CD4-positive, CD25-positive, alpha-beta regulatory T cell (primary cell): Measurements from ENCODE around the gene SLC47A1. TPM values are rescaled to one million over a fixed set of nuclear protein-coding genes. Genes with fewer than 3 reads are reported as not detected.

ENCODE experiments used
- ATAC-seq, 2 donors: fragments of 150-1000 bp; cut with Tn5 transposase; one replicate each; pipeline ENCODE4 v1.10.0; 2021; ENCODE audit warnings: low read depth in 2 of 2, moderate number of reproducible peaks in 2 of 2, moderate library complexity in 1 of 2
- DNase-seq, 3 donors: peaks; one replicate each; pipeline versions ENCODE4 v3.0.0 to v3.0.0-alpha.2; 2012 to 2022; ENCODE audit warnings: mixed read lengths in 1 of 3
- H3K27ac ChIP-seq: one replicate; pipeline ENCODE4 v1.7.0; 2013; ENCODE audit warnings: mild to moderate bottlenecking, low read length; ENCODE audit not compliant: insufficient read depth, poor library complexity, severe bottlenecking
- H3K27me3 ChIP-seq: one replicate; pipeline ENCODE4 v1.7.0; 2013; ENCODE audit warnings: low read length; ENCODE audit not compliant: control insufficient read depth, insufficient read depth
- H3K36me3 ChIP-seq: one replicate; pipeline ENCODE4 v1.7.0; 2013; ENCODE audit warnings: mild to moderate bottlenecking, low read length, moderate library complexity; ENCODE audit not compliant: control insufficient read depth, insufficient read depth
- H3K4me1 ChIP-seq: 2 replicates; pipeline ENCODE4 v1.7.0; 2013; ENCODE audit warnings: mild to moderate bottlenecking, low read length; ENCODE audit not compliant: insufficient read depth, control insufficient read depth, poor library complexity, severe bottlenecking
- H3K4me3 ChIP-seq: one replicate; pipeline ENCODE4 v1.7.0; 2013; ENCODE audit warnings: low read depth, mild to moderate bottlenecking, low read length, moderate library complexity
- H3K9me3 ChIP-seq, 2 experiments: 1 replicate in 1 of 2; 2 replicates in 1 of 2; pipeline ENCODE4 v1.7.0; 2013; ENCODE audit warnings: low read length in 2 of 2, mild to moderate bottlenecking in 1 of 2, moderate library complexity in 1 of 2; ENCODE audit not compliant: control insufficient read depth in 2 of 2
- H3K27ac Mint-ChIP-seq, 3 donors: one replicate each; pipeline ENCODE4 v1.8.0; 2020 to 2022; ENCODE audit warnings: mild to moderate bottlenecking in 3 of 3, mixed read lengths in 3 of 3, moderate library complexity in 2 of 3
- H3K27me3 Mint-ChIP-seq: one replicate; pipeline ENCODE4 v1.8.0; 2022; ENCODE audit warnings: mild to moderate bottlenecking, mixed read lengths
- H3K36me3 Mint-ChIP-seq: one replicate; pipeline ENCODE4 v1.8.0; 2020; ENCODE audit warnings: mixed read lengths
- H3K4me1 Mint-ChIP-seq, 4 donors: one replicate each; pipeline ENCODE4 v1.8.0; 2020 to 2022; ENCODE audit warnings: mixed read lengths in 4 of 4, mild to moderate bottlenecking in 1 of 4
- H3K4me3 Mint-ChIP-seq, 4 donors: one replicate each; pipeline ENCODE4 v1.8.0; 2020 to 2022; ENCODE audit warnings: mild to moderate bottlenecking in 4 of 4, mixed read lengths in 4 of 4, moderate library complexity in 3 of 4
- H3K9me3 Mint-ChIP-seq, 7 donors: one replicate each; pipeline ENCODE4 v1.8.0; 2020 to 2022; ENCODE audit warnings: mixed read lengths in 7 of 7, mild to moderate bottlenecking in 3 of 7, moderate library complexity in 2 of 7
- polyA plus RNA-seq, 4 donors: library from polyadenylated mRNA; unstranded; fragments of 300-500 nt; fragmentation: Illumina TruSeq; gene quantifications; one replicate each; pipeline ENCODE4 v1.2.3, GENCODE V29; 2021
- total RNA-seq: library from RNA; stranded (reverse); gene quantifications from one replicate; pipeline ENCODE4 v1.2.3, GENCODE V29; 2022

Gene SLC47A1
- total and polyA plus RNA-seq, 5 donors from 2014 or later, result 1.0 TPM; not detected in 4

- ATAC-seq, result no peak
- no peaks in the 10 kb centered on the region for H3K4me1 ChIP-seq
- Mint-ChIP-seq H3K27ac (no peak overlapping the region), H3K9me3 (no peaks in the 10 kb centered on the region), H3K4me1 (peaks cover 0 to 3% (median under 1%) of the 10 kb centered on the region in 4 donors), H3K27me3 (peaks cover 9% of the 10 kb centered on the region), H3K4me3 (no peak overlapping the region), H3K36me3 (no peaks in the 10 kb centered on the region)
- no peaks in the 10 kb centered on the region for H3K36me3 ChIP-seq
- H3K9me3 ChIP-seq, result no peaks in the 10 kb centered on the region
- DNase-seq, result no peak
- no peaks in the 10 kb centered on the region for H3K27me3 ChIP-seq
- no peak overlapping the region for H3K27ac ChIP-seq
- no peak overlapping the region for H3K4me3 ChIP-seq
Measured at GRCh38 chr17:19539841-19540311, 6.2 kb downstream of the SLC47A1 start.

GRCh38 chr17:19540706-19541370 is 7.2 kb downstream of the SLC47A1 start:
- Mint-ChIP-seq H3K4me1 (peaks cover 0 to 3% (median under 1%) of the 10 kb centered on the region in 4 donors), H3K27me3 (peaks cover 5% of the 10 kb centered on the region), H3K36me3 (no peaks in the 10 kb centered on the region), H3K4me3 (no peak overlapping the region), H3K27ac (no peak overlapping the region), H3K9me3 (no peaks in the 10 kb centered on the region)
- Histone ChIP-seq H3K9me3 (no peaks in the 10 kb centered on the region), H3K27ac (no peak overlapping the region), H3K4me1 (no peaks in the 10 kb centered on the region), H3K4me3 (no peak overlapping the region), H3K27me3 (no peaks in the 10 kb centered on the region), H3K36me3 (no peaks in the 10 kb centered on the region)
- ATAC-seq, result no peak
- no peak for DNase-seq

GRCh38 chr17:19541445-19541844 is 7.8 kb downstream of the SLC47A1 start:
- Mint-ChIP-seq H3K36me3 (no peaks in the 10 kb centered on the region), H3K4me1 (peaks cover 0 to 2% (median under 1%) of the 10 kb centered on the region in 4 donors), H3K4me3 (no peak overlapping the region)

GRCh38 chr17:19542247-19542646 is 8.6 kb downstream of the SLC47A1 start:
- Histone ChIP-seq H3K27ac (no peak overlapping the region), H3K4me1 (no peaks in the 10 kb centered on the region), H3K36me3 (no peaks in the 10 kb centered on the region), H3K4me3 (no peak overlapping the region), H3K27me3 (no peaks in the 10 kb centered on the region), H3K9me3 (no peaks in the 10 kb centered on the region)
- Mint-ChIP-seq H3K27me3 (peaks cover under 1% of the 10 kb centered on the region), H3K4me3 (no peak overlapping the region), H3K36me3 (no peaks in the 10 kb centered on the region), H3K27ac (no peak overlapping the region), H3K9me3 (no peaks in the 10 kb centered on the region), H3K4me1 (peaks cover 0 to 4% (median 0%) of the 10 kb centered on the region in 4 donors)
- ATAC-seq, result no peak
- DNase-seq, result no peak

More at GRCh38 chr17:19541445-19541844, 7.8 kb downstream of the SLC47A1 start:
- H3K27me3 ChIP-seq, result no peaks in the 10 kb centered on the region
- no peak overlapping the region for H3K27ac ChIP-seq
- H3K9me3 ChIP-seq, result no peaks in the 10 kb centered on the region
- H3K36me3 ChIP-seq, result no peaks in the 10 kb centered on the region
- H3K4me3 ChIP-seq, result no peak overlapping the region
- no peak for ATAC-seq
- DNase-seq, result no peak
- no peaks in the 10 kb centered on the region for H3K4me1 ChIP-seq
- Mint-ChIP-seq H3K27ac (peak overlapping the region in 1 of 3 donors; percentile 51), H3K9me3 (no peaks in the 10 kb centered on the region), H3K27me3 (peaks cover 5% of the 10 kb centered on the region)

GRCh38 chr17:19544366-19544765 is 10.7 kb downstream of the SLC47A1 start:
- Mint-ChIP-seq H3K4me1 (peaks cover 0 to 4% (median 0%) of the 10 kb centered on the region in 4 donors), H3K4me3 (no peak overlapping the region), H3K9me3 (no peaks in the 10 kb centered on the region), H3K27me3 (no peaks in the 10 kb centered on the region), H3K27ac (no peak overlapping the region), H3K36me3 (no peaks in the 10 kb centered on the region)
- Histone ChIP-seq H3K36me3 (no peaks in the 10 kb centered on the region), H3K4me1 (no peaks in the 10 kb centered on the region), H3K27ac (no peak overlapping the region), H3K9me3 (no peaks in the 10 kb centered on the region), H3K27me3 (no peaks in the 10 kb centered on the region), H3K4me3 (no peak overlapping the region)
- ATAC-seq (no peak), DNase-seq (no peak)

- H3K27ac ChIP-seq, result no peak overlapping the region
- no peaks in the 10 kb centered on the region for H3K36me3 ChIP-seq
- DNase-seq (peak in 1 of 3 donors; percentile 13), ATAC-seq (no peak)
- H3K4me1 ChIP-seq, result no peaks in the 10 kb centered on the region
- no peak overlapping the region for H3K4me3 Mint-ChIP-seq
- peaks cover 0 to 4% (median 0%) of the 10 kb centered on the region in 4 donors for H3K4me1 Mint-ChIP-seq
- no peaks in the 10 kb centered on the region for H3K9me3 Mint-ChIP-seq
- H3K9me3 ChIP-seq, result no peaks in the 10 kb centered on the region
- no peak overlapping the region for H3K27ac Mint-ChIP-seq
- H3K27me3 Mint-ChIP-seq, result peaks cover 11% of the 10 kb centered on the region
- H3K27me3 ChIP-seq, result no peaks in the 10 kb centered on the region
- H3K36me3 Mint-ChIP-seq, result no peaks in the 10 kb centered on the region
- H3K4me3 ChIP-seq, result no peak overlapping the region
Measured at GRCh38 chr17:19546289-19547065, 12.8 kb downstream of the SLC47A1 start.

- no peaks in the 10 kb centered on the region for H3K9me3 ChIP-seq
- Mint-ChIP-seq H3K9me3 (no peaks in the 10 kb centered on the region), H3K27me3 (peaks cover 12% of the 10 kb centered on the region), H3K36me3 (no peaks in the 10 kb centered on the region), H3K4me1 (peaks cover 0 to 2% (median 0%) of the 10 kb centered on the region in 4 donors), H3K4me3 (no peak overlapping the region), H3K27ac (no peak overlapping the region)
- no peaks in the 10 kb centered on the region for H3K36me3 ChIP-seq
- no peaks in the 10 kb centered on the region for H3K4me1 ChIP-seq
- DNase-seq (no peak), ATAC-seq (no peak)
- no peak overlapping the region for H3K4me3 ChIP-seq
- no peak overlapping the region for H3K27ac ChIP-seq
- H3K27me3 ChIP-seq, result no peaks in the 10 kb centered on the region
Measured at GRCh38 chr17:19549746-19550623, 16.3 kb downstream of the SLC47A1 start.
